ENCODE measurements around the gene MYH16. TPM values are rescaled to one million over a fixed set of nuclear protein-coding genes. Genes with fewer than 3 reads are reported as not detected.
A peak's percentile ranks its signal among the peaks of the same experiment; 100 is the strongest.
"Not testable (repeated sequence)": the region's sequence is repeated elsewhere in the genome, so short reads cannot be mapped to it uniquely, and the experiment has no call there.

The MYH16 gene
- total RNA-seq, 2 experiments from 2014 or later: not detected

DNA sequence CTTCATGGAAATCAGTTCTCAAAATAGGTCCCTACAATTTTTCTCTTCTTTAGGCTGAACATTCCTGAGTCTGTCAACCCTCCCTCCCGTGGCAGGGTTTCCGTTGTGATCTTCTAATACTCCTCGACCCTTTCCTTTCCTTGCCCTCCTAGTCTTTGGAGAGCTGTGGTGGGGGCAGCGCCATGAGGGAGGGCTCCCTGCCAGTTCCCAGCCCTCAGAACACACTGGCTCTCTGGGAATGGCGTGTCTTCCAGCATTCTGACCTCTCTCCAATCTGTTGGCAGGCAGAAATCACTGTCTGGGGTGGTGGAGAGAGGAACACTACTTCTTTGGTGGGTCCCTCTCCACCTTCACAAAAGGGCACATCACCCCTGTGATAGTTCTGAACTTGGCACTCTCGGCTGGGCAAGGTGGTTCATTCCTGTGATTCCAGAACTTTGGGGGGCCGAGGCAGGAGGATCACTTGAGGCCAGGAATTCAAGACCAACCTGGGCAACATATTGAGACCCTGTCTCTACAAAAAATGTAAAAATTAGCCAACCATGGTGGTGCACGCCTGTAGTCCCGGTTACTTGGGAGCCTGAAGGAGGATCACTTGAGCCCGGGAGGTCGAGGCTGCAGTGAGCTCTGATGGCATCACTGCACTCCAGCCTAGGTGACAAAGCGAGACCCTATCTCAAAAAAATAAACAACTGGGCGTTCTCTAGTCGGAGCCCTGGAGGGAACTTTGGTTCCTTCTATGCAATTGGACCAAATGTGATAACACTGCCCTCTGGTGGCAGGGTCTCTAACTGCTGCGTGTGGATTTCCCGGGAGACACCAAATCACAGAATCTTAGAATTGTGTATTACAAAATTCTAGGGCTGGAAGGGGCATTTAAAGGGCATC is 39.9 kb downstream of the MYH16 start:
- Mint-ChIP-seq H3K27ac (no peak overlapping the region), H3K4me1 (ENCODE audit: low read depth) (peaks cover 24% of the 10 kb centered on the region), H3K27me3 (ENCODE audit: low read depth) (peaks cover 10% of the 10 kb centered on the region), H3K4me3 (peak overlapping the region; percentile 36), H3K9me3 (ENCODE audit: insufficient read depth) (no peaks in the 10 kb centered on the region), H3K36me3 (ENCODE audit: low read depth) (no peaks in the 10 kb centered on the region)
- ChIA-PET POLR2A (interaction anchor here (1.1 kb wide), 1 partner anchor 96 kb away, joined by 3 read pairs; the partner anchor contains the start of gene BUD31), CTCF (interaction anchor here (0.8 to 3.0 kb wide), 20 partner anchors 8 to 328 kb away, joined by 3 to 36 read pairs (median 4); partner anchors contain the start of genes ARPC1A and MYH16)
- DNase-seq (peak; percentile 83), ATAC-seq (peak; percentile 80)

GRCh38 chr7:99313204-99313573 is 40.5 kb downstream of the MYH16 start:
- ChIA-PET POLR2A (interaction anchor here (1.1 kb wide), 1 partner anchor 12 kb away, joined by 3 read pairs; no protein-coding TSS in a partner anchor), CTCF (interaction anchor here (0.8 to 3.0 kb wide), 23 partner anchors 9 to 328 kb away, joined by 3 to 36 read pairs (median 3); partner anchors contain the start of genes ARPC1A and MYH16)
- Mint-ChIP-seq H3K4me3 (peak overlapping the region; percentile 36), H3K36me3 (ENCODE audit: low read depth) (no peaks in the 10 kb centered on the region), H3K4me1 (ENCODE audit: low read depth) (peaks cover 24% of the 10 kb centered on the region), H3K27me3 (ENCODE audit: low read depth) (peaks cover 10% of the 10 kb centered on the region), H3K27ac (no peak overlapping the region), H3K9me3 (ENCODE audit: insufficient read depth) (no peaks in the 10 kb centered on the region)
- ATAC-seq (peak; percentile 47), DNase-seq (no peak)

DNA sequence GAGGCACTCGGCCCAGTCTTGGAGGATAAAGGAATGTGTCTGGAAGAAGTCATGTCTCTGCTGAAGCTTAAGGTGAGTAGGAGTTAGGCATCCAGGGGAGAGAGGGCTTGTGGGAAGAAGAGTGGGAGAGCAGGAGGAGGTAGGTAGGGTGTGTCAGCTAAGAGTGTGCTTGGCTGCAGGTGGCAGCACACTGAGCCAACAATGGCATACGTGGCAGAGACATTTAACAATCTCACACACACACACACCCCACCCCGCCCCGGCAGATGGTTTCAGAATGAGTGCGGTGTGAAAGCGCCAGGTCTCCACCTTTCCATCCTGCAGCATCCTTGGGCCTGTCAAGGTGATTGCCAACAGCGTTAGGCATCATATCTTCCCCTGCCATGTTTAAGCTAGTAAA is 41.9 kb downstream of the MYH16 start:
- ATAC-seq: peak; percentile 47
- Mint-ChIP-seq H3K27me3 (ENCODE audit: low read depth) (peaks cover 9% of the 10 kb centered on the region), H3K4me3 (no peak overlapping the region), H3K27ac (no peak overlapping the region), H3K4me1 (ENCODE audit: low read depth) (peaks cover 24% of the 10 kb centered on the region), H3K36me3 (ENCODE audit: low read depth) (no peaks in the 10 kb centered on the region), H3K9me3 (ENCODE audit: insufficient read depth) (no peaks in the 10 kb centered on the region)
- peak; percentile 41 for DNase-seq
- POLR2A ChIA-PET: interaction anchor here (1.1 kb wide), 2 partner anchors 10 to 11 kb away, joined by 3 to 5 read pairs; no protein-coding TSS in a partner anchor
- CTCF ChIA-PET: interaction anchor here (1.4 to 3.0 kb wide), 4 partner anchors 10 to 276 kb away, joined by 3 to 36 read pairs (median 12); partner anchors contain the start of genes ARPC1A and MYH16

DNA sequence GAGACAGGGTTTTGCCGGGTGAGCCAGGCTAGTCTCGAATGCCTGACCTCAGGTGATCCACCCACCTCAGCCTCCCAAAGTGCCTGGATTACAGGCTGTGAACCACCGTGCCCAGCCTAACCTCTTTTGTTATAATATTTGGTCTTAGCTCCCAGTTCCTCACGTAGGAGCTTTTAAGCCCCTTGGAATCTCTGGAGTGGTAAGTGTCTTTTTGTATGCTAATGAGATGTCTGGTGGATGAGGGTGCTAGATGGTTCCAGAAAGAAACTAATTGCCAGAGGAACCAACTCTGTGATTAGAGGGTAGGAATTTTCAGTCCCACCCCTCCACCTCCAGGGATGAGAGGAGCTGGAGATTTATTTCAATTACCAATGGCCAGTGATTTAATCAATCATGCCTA is 47.7 kb downstream of the MYH16 start:
- H3K27ac Mint-ChIP-seq: no peak overlapping the region
- DNase-seq (no peak), ATAC-seq (no peak)
- peaks cover 8% of the 10 kb centered on the region for H3K4me1 Mint-ChIP-seq (ENCODE audit: low read depth)
- POLR2A ChIA-PET: interaction anchor here (1.3 kb wide), 1 partner anchor 176 kb away, joined by 4 read pairs; the partner anchor contains the start of gene SMURF1
- H3K36me3 Mint-ChIP-seq (ENCODE audit: low read depth): no peaks in the 10 kb centered on the region
- CTCF ChIA-PET: interaction anchor here (1.1 kb wide), 1 partner anchor 10 kb away, joined by 5 read pairs; no protein-coding TSS in a partner anchor
- H3K4me3 Mint-ChIP-seq: no peak overlapping the region
- H3K27me3 Mint-ChIP-seq (ENCODE audit: low read depth): peaks cover 4% of the 10 kb centered on the region
- H3K9me3 Mint-ChIP-seq (ENCODE audit: insufficient read depth): no peaks in the 10 kb centered on the region

- ATAC-seq; H3K9me3 Mint-ChIP-seq (ENCODE audit: insufficient read depth); DNase-seq; H3K36me3 Mint-ChIP-seq (ENCODE audit: low read depth); H3K27ac Mint-ChIP-seq; H3K27me3 Mint-ChIP-seq (ENCODE audit: low read depth); H3K4me3 Mint-ChIP-seq; POLR2A ChIA-PET: not testable (repeated sequence)
- CTCF ChIA-PET: interaction anchor here (1.1 to 6.0 kb wide), 2 partner anchors 9 to 49 kb away, joined by 3 to 36 read pairs; no protein-coding TSS in a partner anchor
- peaks cover 17% of the 10 kb centered on the region for H3K4me1 Mint-ChIP-seq (ENCODE audit: low read depth)
These were observed 50.0 kb downstream of the MYH16 start for GRCh38 chr7:99322659-99323058.

- Mint-ChIP-seq H3K27ac (peak overlapping the region; percentile 34), H3K27me3 (ENCODE audit: low read depth) (peaks cover 3% of the 10 kb centered on the region), H3K4me3 (peak overlapping the region; percentile 84), H3K9me3 (ENCODE audit: insufficient read depth) (no peaks in the 10 kb centered on the region), H3K36me3 (ENCODE audit: low read depth) (peaks cover 10% of the 10 kb centered on the region), H3K4me1 (ENCODE audit: low read depth) (peaks cover 31% of the 10 kb centered on the region)
- ATAC-seq (no peak), DNase-seq (no peak)
- ChIA-PET POLR2A (interaction anchor here (1.1 to 2.2 kb wide), 4 partner anchors 10 to 101 kb away, joined by 3 to 9 read pairs (median 4); no protein-coding TSS in a partner anchor), CTCF (interaction anchor here (1.3 to 6.0 kb wide), 2 partner anchors 11 to 14 kb away, joined by 3 to 36 read pairs; no protein-coding TSS in a partner anchor)
These were observed 51.9 kb downstream of the MYH16 start for GRCh38 chr7:99324559-99324958.

DNA sequence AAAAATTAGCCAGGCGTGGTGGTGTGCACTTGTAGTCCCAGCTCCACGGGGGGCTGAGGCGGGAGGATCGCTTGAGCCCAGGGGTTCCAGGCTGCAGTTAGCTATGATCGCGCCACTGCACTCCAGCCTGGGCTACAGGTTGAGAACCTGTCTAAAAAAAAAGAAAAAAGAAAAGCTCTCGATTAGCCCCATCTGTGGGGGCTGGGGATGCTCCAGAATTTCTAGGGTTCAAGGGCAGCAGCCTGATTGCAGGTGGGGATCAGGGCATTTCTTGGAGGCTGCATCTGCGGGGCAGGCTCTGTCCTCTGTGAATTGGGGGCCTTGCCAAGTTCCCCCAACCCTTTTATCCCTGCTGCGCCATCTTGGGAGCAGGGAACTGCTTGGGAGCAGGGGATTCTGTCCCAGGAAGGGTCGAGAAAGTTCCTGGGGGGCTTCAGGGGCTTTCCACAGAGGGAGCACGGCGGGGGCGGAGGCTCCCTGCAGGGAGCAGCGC is 52.4 kb downstream of the MYH16 start:
- Mint-ChIP-seq H3K9me3 (ENCODE audit: insufficient read depth) (no peaks in the 10 kb centered on the region), H3K36me3 (ENCODE audit: low read depth) (peaks cover 10% of the 10 kb centered on the region), H3K27ac (peak overlapping the region; percentile 91), H3K27me3 (ENCODE audit: low read depth) (peaks cover 3% of the 10 kb centered on the region), H3K4me3 (peak overlapping the region; percentile 84), H3K4me1 (ENCODE audit: low read depth) (peaks cover 34% of the 10 kb centered on the region)
- no peak for ATAC-seq
- ChIA-PET CTCF (interaction anchor here (1.3 to 6.0 kb wide), 2 partner anchors 11 to 14 kb away, joined by 3 to 36 read pairs; no protein-coding TSS in a partner anchor), POLR2A (interaction anchor here (0.7 to 2.2 kb wide), 8 partner anchors 10 to 100 kb away, joined by 3 to 9 read pairs (median 3); partner anchors contain the start of genes BUD31 and PDAP1)
- DNase-seq: no peak

- Mint-ChIP-seq H3K27me3 (ENCODE audit: low read depth) (peaks cover 3% of the 10 kb centered on the region), H3K36me3 (ENCODE audit: low read depth) (peaks cover 15% of the 10 kb centered on the region), H3K4me1 (ENCODE audit: low read depth) (peaks cover 41% of the 10 kb centered on the region), H3K9me3 (ENCODE audit: insufficient read depth) (no peaks in the 10 kb centered on the region), H3K4me3 (peak within 1 kb of the TSS; percentile 84), H3K27ac (peak within 1 kb of the TSS; percentile 91)
- peak; percentile 92 for DNase-seq
- peak; percentile 97 for ATAC-seq
- ChIA-PET POLR2A (interaction anchor here (0.6 to 2.2 kb wide), 9 partner anchors 10 to 415 kb away, joined by 3 to 9 read pairs (median 3); partner anchors contain the start of genes BUD31 and PDAP1), CTCF (interaction anchor here (1.3 to 6.0 kb wide), 2 partner anchors 12 to 15 kb away, joined by 3 to 36 read pairs; no protein-coding TSS in a partner anchor)
These were observed 53.2 kb downstream of the MYH16 start, which contains the start of gene ARPC1A for GRCh38 chr7:99325592-99326407. Gene ARPC1A, plus strand, starts transcription at chr7:99325898. Its CDS starts 7,456 bp downstream, at chr7:99333354.

DNA sequence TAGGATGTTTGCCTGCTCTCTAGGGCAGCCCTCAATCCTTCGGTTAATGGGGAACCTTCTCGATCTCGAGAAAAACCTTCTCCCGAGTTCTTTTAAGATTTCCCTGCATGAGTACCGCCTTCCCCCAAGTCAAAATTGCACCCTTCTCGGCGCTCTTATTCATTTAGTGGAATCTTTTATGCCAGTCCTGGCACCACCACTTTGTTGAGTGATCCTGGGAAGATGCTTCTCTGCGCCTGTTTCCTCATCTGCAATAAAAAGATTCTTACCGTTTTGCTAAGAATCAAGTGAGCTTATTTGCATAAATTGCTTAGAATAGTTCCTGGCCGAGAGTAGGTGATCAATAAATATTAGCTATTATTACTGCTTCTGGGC is 53.8 kb downstream of the MYH16 start:
- Mint-ChIP-seq H3K9me3 (ENCODE audit: insufficient read depth) (no peaks in the 10 kb centered on the region), H3K4me1 (ENCODE audit: low read depth) (peaks cover 46% of the 10 kb centered on the region), H3K27ac (peak overlapping the region; percentile 91), H3K4me3 (peak overlapping the region; percentile 84), H3K27me3 (ENCODE audit: low read depth) (peaks cover 3% of the 10 kb centered on the region), H3K36me3 (ENCODE audit: low read depth) (peaks cover 21% of the 10 kb centered on the region)
- ATAC-seq: no peak
- DNase-seq: no peak
- ChIA-PET POLR2A (interaction anchor here (0.6 to 2.2 kb wide), 3 partner anchors 9 to 689 kb away, joined by 3 to 9 read pairs (median 3); partner anchors contain the start of gene ZKSCAN1), CTCF (interaction anchor here (6.0 kb wide), 1 partner anchor 13 kb away, joined by 36 read pairs; no protein-coding TSS in a partner anchor)

- H3K27ac Mint-ChIP-seq: peak overlapping the region; percentile 79
- peak overlapping the region; percentile 30 for H3K4me3 Mint-ChIP-seq
- H3K27me3 Mint-ChIP-seq (ENCODE audit: low read depth); ATAC-seq; DNase-seq; H3K9me3 Mint-ChIP-seq (ENCODE audit: insufficient read depth); POLR2A ChIA-PET: not testable (repeated sequence)
- H3K4me1 Mint-ChIP-seq (ENCODE audit: low read depth): peaks cover 43% of the 10 kb centered on the region
- H3K36me3 Mint-ChIP-seq (ENCODE audit: low read depth): peaks cover 41% of the 10 kb centered on the region
- CTCF ChIA-PET: interaction anchor here (1.0 to 2.7 kb wide), 3 partner anchors 14 to 42 kb away, joined by 3 to 8 read pairs (median 4); no protein-coding TSS in a partner anchor
These were observed 57.8 kb downstream of the MYH16 start for GRCh38 chr7:99330314-99330961.

Data from activated CD8-positive, alpha-beta T cell treated with anti-CD3 and anti-CD28 coated beads, Interleukin-2, amount 10 ng/mL, durations not matched to agents 7 days and 5 days (primary cell).